H9 (cell line): ENCODE results near the gene PEAK3. TPM values are rescaled to one million over a fixed set of nuclear protein-coding genes. Genes with fewer than 3 reads are reported as not detected.

Source experiments
- DNase-seq: peaks from one replicate; pipeline ENCODE4 v3.0.0-alpha.2; 2017
- H2AFZ ChIP-seq: one replicate; pipeline ENCODE4 v1.6.1; 2013; ENCODE audit warnings: mild to moderate bottlenecking, low read length, control low read depth, moderate library complexity
- H2AK5ac ChIP-seq: 2 replicates; pipeline ENCODE4 v1.6.1; 2013; ENCODE audit warnings: low read length, control low read depth, mixed read lengths; ENCODE audit not compliant: insufficient read length
- H2BK120ac ChIP-seq: one replicate; pipeline ENCODE4 v1.6.1; 2013; ENCODE audit warnings: low read depth, mild to moderate bottlenecking, low read length, control low read depth, inconsistent platforms; ENCODE audit not compliant: poor library complexity, severe bottlenecking
- H2BK12ac ChIP-seq: 2 replicates; pipeline ENCODE4 v1.6.1; 2013; ENCODE audit warnings: low read length, control low read depth, mixed read lengths, low read depth; ENCODE audit not compliant: insufficient read length
- H2BK15ac ChIP-seq: 2 replicates; pipeline ENCODE4 v1.6.1; 2013; ENCODE audit warnings: low read depth, low read length, control low read depth
- H2BK20ac ChIP-seq: one replicate; pipeline ENCODE4 v1.6.1; 2013; ENCODE audit warnings: low read depth, mild to moderate bottlenecking, low read length, control low read depth, inconsistent platforms; ENCODE audit not compliant: poor library complexity, severe bottlenecking
- H2BK5ac ChIP-seq: 2 replicates; pipeline ENCODE4 v1.6.1; 2013; ENCODE audit warnings: low read length, control low read depth, mixed read lengths; ENCODE audit not compliant: insufficient read length
- H3K14ac ChIP-seq: 2 replicates; pipeline ENCODE4 v1.6.1; 2013; ENCODE audit warnings: low read length, control low read depth; ENCODE audit not compliant: insufficient read depth
- H3K18ac ChIP-seq: 2 replicates; pipeline ENCODE4 v1.6.1; 2013; ENCODE audit warnings: low read depth, mild to moderate bottlenecking, mixed read lengths, low read length, control low read depth; ENCODE audit not compliant: insufficient read length
- H3K23ac ChIP-seq: 2 replicates; pipeline ENCODE4 v1.6.1; 2013; ENCODE audit warnings: low read length, control low read depth, mixed read lengths, low read depth; ENCODE audit not compliant: insufficient read length
- H3K23me2 ChIP-seq: 2 replicates; pipeline ENCODE4 v1.6.1; 2013; ENCODE audit warnings: low read depth, mild to moderate bottlenecking, mixed read lengths, low read length, control low read depth; ENCODE audit not compliant: insufficient read length, poor library complexity, severe bottlenecking
- H3K27ac ChIP-seq: 2 replicates; pipeline ENCODE4 v1.5.1; 2013; ENCODE audit warnings: low read length, control low read depth, mixed read lengths, low read depth; ENCODE audit not compliant: insufficient read length
- H3K27me3 ChIP-seq: 2 replicates; pipeline ENCODE4 v1.6.1; 2013; ENCODE audit warnings: low read length, control low read depth, inconsistent platforms; ENCODE audit not compliant: insufficient read depth
- H3K4ac ChIP-seq: 2 replicates; pipeline ENCODE4 v1.6.1; 2013; ENCODE audit warnings: low read depth, mild to moderate bottlenecking, control low read depth, inconsistent platforms, low read length, moderate library complexity
- H3K4me1 ChIP-seq: 2 replicates; pipeline ENCODE4 v1.6.1; 2013; ENCODE audit warnings: low read length, control low read depth, inconsistent platforms; ENCODE audit not compliant: insufficient read depth
- H3K4me2 ChIP-seq: 2 replicates; pipeline ENCODE4 v1.6.1; 2013; ENCODE audit warnings: low read length, control low read depth, mixed read lengths; ENCODE audit not compliant: insufficient read length, insufficient read depth
- H3K56ac ChIP-seq: 2 replicates; pipeline ENCODE4 v1.6.1; 2013; ENCODE audit warnings: low read depth, mild to moderate bottlenecking, mixed read lengths, low read length, control low read depth; ENCODE audit not compliant: insufficient read length
- H3K79me1 ChIP-seq: 2 replicates; pipeline ENCODE4 v1.6.1; 2013; ENCODE audit warnings: low read depth, mild to moderate bottlenecking, moderate library complexity, low read length, control low read depth, inconsistent platforms; ENCODE audit not compliant: insufficient read depth, poor library complexity, severe bottlenecking
- H3K79me2 ChIP-seq: 2 replicates; pipeline ENCODE4 v1.6.1; 2013; ENCODE audit warnings: low read length, control low read depth, inconsistent platforms; ENCODE audit not compliant: insufficient read depth
- H3K9ac ChIP-seq: 2 replicates; pipeline ENCODE4 v1.6.1; 2013; ENCODE audit warnings: low read length, control low read depth, mixed read lengths; ENCODE audit not compliant: insufficient read length; ENCODE audit errors: extremely low read depth
- H3K9me3 ChIP-seq: one replicate; pipeline ENCODE4 v1.6.1; 2013; ENCODE audit warnings: low read depth, low read length, inconsistent platforms; ENCODE audit not compliant: control insufficient read depth
- H3T11ph ChIP-seq: one replicate; pipeline ENCODE4 v1.6.1; 2013; ENCODE audit warnings: mild to moderate bottlenecking, low read length, control low read depth, inconsistent platforms
- H4K20me1 ChIP-seq: one replicate; pipeline ENCODE4 v1.6.1; 2013; ENCODE audit not compliant: control insufficient read depth, insufficient read length, insufficient read depth
- H4K5ac ChIP-seq: 2 replicates; pipeline ENCODE4 v1.6.1; 2013; ENCODE audit warnings: low read depth, mild to moderate bottlenecking, mixed read lengths, low read length, control low read depth; ENCODE audit not compliant: insufficient read length
- H4K8ac ChIP-seq: replicated peaks from 2 replicates; pipeline ENCODE4 v1.6.1; 2013; ENCODE audit warnings: low read length, control low read depth, mixed read lengths, low read depth; ENCODE audit not compliant: insufficient read length
- H4K91ac ChIP-seq: 2 replicates; pipeline ENCODE4 v1.6.1; 2013; ENCODE audit warnings: low read depth, mild to moderate bottlenecking, moderate library complexity, mixed read lengths, low read length, control low read depth; ENCODE audit not compliant: insufficient read length
- H3K27ac Mint-ChIP-seq, 3 experiments: 2 replicates in 2 of 3; 3 replicates in 1 of 3; pipeline ENCODE4 v1.8.0; 2020 to 2021; ENCODE audit warnings: mixed read lengths in 3 of 3, mild to moderate bottlenecking in 1 of 3, moderate library complexity in 1 of 3
- H3K27me3 Mint-ChIP-seq: 2 replicates; pipeline ENCODE4 v1.8.0; 2021; ENCODE audit warnings: low read depth, mild to moderate bottlenecking, moderate library complexity, mixed read lengths
- H3K36me3 Mint-ChIP-seq, 3 experiments: 2 replicates in 2 of 3; 3 replicates in 1 of 3; pipeline ENCODE4 v1.8.0; 2020 to 2021; ENCODE audit warnings: low read depth in 3 of 3, mixed read lengths in 3 of 3; ENCODE audit not compliant: insufficient read depth in 1 of 3
- H3K4me1 Mint-ChIP-seq, 2 experiments: 2 replicates each; pipeline ENCODE4 v1.8.0; 2020; ENCODE audit warnings: mixed read lengths in 2 of 2
- H3K4me3 Mint-ChIP-seq, 2 experiments: 2 replicates in 1 of 2; 3 replicates in 1 of 2; pipeline ENCODE4 v1.8.0; 2020 to 2021; ENCODE audit warnings: mild to moderate bottlenecking in 2 of 2, mixed read lengths in 2 of 2, moderate library complexity in 1 of 2
- H3K9me3 Mint-ChIP-seq, 2 experiments: 2 replicates in 1 of 2; 3 replicates in 1 of 2; pipeline ENCODE4 v1.8.0; 2020; ENCODE audit warnings: mild to moderate bottlenecking in 2 of 2, mixed read lengths in 2 of 2, moderate library complexity in 1 of 2
- CTCF ChIP-seq: fragments of 200-600 bp; sonication (generic); conservative IDR thresholded peaks from 3 replicates; pipeline ENCODE4 v1.8.0; 2021; ENCODE audit warnings: antibody characterized with exemption, mild to moderate bottlenecking
- WGBS: extraction: QIAGEN DNeasy Blood & Tissue Kit; methylation state at CpG from one replicate; pipeline ENCODE4 v1.1.7; 2013; ENCODE audit warnings: missing lambda C conversion rate, low lambda C conversion rate, mixed read lengths; ENCODE audit not compliant: insufficient read length; ENCODE audit errors: extremely low coverage; 5-methylcytosine and 5-hydroxymethylcytosine counted together
- total RNA-seq: library from RNA; stranded (reverse); gene quantifications from 2 replicates; pipeline ENCODE4 v1.2.1, GENCODE V29; 2021

PEAK3 gene
- total RNA-seq, 1 experiment from 2014 or later: not detected

DNA sequence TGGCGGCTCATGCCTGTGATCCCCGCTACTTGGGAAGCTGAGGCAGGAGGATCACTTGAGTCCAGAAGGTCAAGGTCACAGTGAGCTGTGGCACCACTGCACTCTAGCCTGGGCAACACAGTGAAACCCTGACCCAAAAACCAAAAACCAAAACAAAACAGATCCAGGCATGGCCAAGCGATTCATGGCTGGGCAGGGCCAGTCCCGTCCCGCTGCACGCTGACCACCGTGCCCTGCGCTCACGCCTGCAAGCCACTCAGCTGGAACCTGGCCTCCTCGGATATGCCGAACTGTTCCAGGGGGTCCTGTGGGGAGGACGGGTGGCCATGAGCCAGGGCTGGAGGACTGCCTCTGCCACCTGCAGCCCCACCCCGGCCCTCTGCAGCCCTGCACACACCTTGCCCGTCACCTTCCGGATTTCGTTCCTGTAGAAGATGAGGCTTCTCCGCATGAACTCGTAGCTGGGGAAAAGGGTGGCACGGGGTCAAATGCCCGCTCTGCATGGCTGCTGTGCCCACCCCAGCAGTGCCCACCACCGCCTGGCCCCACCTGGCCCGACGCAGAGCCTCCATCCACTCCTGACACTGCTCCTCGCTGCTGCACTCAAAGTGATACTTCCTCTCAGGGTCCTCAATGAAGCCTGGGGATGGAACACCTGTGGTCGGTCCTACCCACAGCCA lies 48.2 kb downstream of the PEAK3 start:
- WGBS: no CpG with 5 or more reads among the region's 25 CpGs
- Histone ChIP-seq H2AFZ (no peak overlapping the region), H4K91ac (no peak overlapping the region), H3K27ac (no peak overlapping the region), H2AK5ac (no peak overlapping the region), H3K79me1 (no peaks in the 10 kb centered on the region), H3T11ph (no peak overlapping the region), H3K23ac (no peak overlapping the region), H3K79me2 (peaks cover 17% of the 10 kb centered on the region), H2BK5ac (no peak overlapping the region), H3K9me3 (no peaks in the 10 kb centered on the region), H4K20me1 (no peaks in the 10 kb centered on the region), H2BK20ac (no peak overlapping the region), H2BK12ac (no peak overlapping the region), H3K27me3 (no peaks in the 10 kb centered on the region), H4K5ac (no peak overlapping the region), H3K18ac (no peak overlapping the region), H3K56ac (no peak overlapping the region), H2BK120ac (no peak overlapping the region), H3K23me2 (peaks cover 9% of the 10 kb centered on the region), H2BK15ac (no peak overlapping the region), H3K14ac (no peak overlapping the region; the same call in 1 of the 2 replicates), H3K9ac (no peak overlapping the region), H4K8ac (no peak overlapping the region), H3K4me1 (peaks cover 4% of the 10 kb centered on the region; the same call in 1 of the 2 replicates), H3K4me2 (no peak overlapping the region), H3K4ac (no peak overlapping the region)
- Mint-ChIP-seq H3K27me3 (no peaks in the 10 kb centered on the region; the same call in 1 of the 2 replicates), H3K36me3 (peaks cover 16 to 59% (median 42%) of the 10 kb centered on the region in 3 experiments), H3K27ac (peak overlapping the region in 2 of 3 experiments; percentile 37 to 75; a peak in 3 of 7 replicates), H3K9me3 (peaks cover 0 to 3% of the 10 kb centered on the region in 2 experiments; a peak in 1 of 5 replicates), H3K4me1 (peaks cover 19 to 24% of the 10 kb centered on the region in 2 experiments), H3K4me3 (peak overlapping the region; percentile 96 to 97; a peak in 4 of 5 replicates)
- DNase-seq: no peak
- no peak for TF ChIP-seq CTCF
